Kidney (tissue), 14 donors: ENCODE data around the gene MACROD1. TPM values are rescaled to one million over a fixed set of nuclear protein-coding genes. Genes with fewer than 3 reads are reported as not detected.
A peak's percentile ranks its signal among the peaks of the same experiment; 100 is the strongest.

Experiments
- DNase-seq, 5 donors: peaks; one replicate each; pipeline ENCODE4 v3.0.0-alpha.2; 2013 to 2020
- FAIRE-seq: peaks from 2 replicates; lab custom pipeline; 2012; peaks lifted over from hg19 to GRCh38; lab: Jason Lieb, UNC
- H3K27ac ChIP-seq, 2 donors: one replicate each; pipeline ENCODE4 v1.7.0; 2013; ENCODE audit warnings: low read depth in 2 of 2, low read length in 2 of 2, inconsistent platforms in 1 of 2
- H3K27me3 ChIP-seq: one replicate; pipeline ENCODE4 v1.7.1; 2013; ENCODE audit warnings: low read length, inconsistent platforms; ENCODE audit not compliant: control insufficient read depth, insufficient read depth
- H3K36me3 ChIP-seq, 3 donors: one replicate each; pipeline versions ENCODE4 v1.7.0 to v1.7.1; 2013; ENCODE audit warnings: low read length in 3 of 3, control low read depth in 1 of 3, inconsistent platforms in 1 of 3; ENCODE audit not compliant: insufficient read depth in 3 of 3, control insufficient read depth in 2 of 3
- H3K4me1 ChIP-seq, 3 donors: one replicate each; pipeline versions ENCODE4 v1.7.0 to v1.7.1; 2013; ENCODE audit warnings: low read length in 3 of 3, inconsistent platforms in 1 of 3, low read depth in 1 of 3; ENCODE audit not compliant: control insufficient read depth in 2 of 3, insufficient read depth in 2 of 3
- H3K4me3 ChIP-seq, 3 donors: one replicate each; pipeline versions ENCODE4 v1.7.0 to v1.8.1; 2013; ENCODE audit warnings: low read length in 3 of 3, control low read depth in 1 of 3, inconsistent platforms in 1 of 3
- H3K9ac ChIP-seq, 3 donors: one replicate each; pipeline versions ENCODE4 v1.7.0 to v1.7.1; 2013; ENCODE audit warnings: low read length in 3 of 3, control low read depth in 1 of 3, inconsistent platforms in 1 of 3
- H3K9me3 ChIP-seq, 3 donors: one replicate each; pipeline versions ENCODE4 v1.7.0 to v1.7.1; 2013; ENCODE audit warnings: low read length in 3 of 3, control low read depth in 1 of 3, inconsistent platforms in 1 of 3; ENCODE audit not compliant: control insufficient read depth in 2 of 3, insufficient read depth in 1 of 3
- CTCF ChIP-seq: IDR thresholded peaks from 3 replicates; pipeline ENCODE4 v1.5.1; 2012; ENCODE audit warnings: mild to moderate bottlenecking, moderate library complexity, borderline replicate concordance; ENCODE audit not compliant: insufficient read depth; ENCODE audit errors: extremely low read depth
- intact Hi-C: fragments of 100-400 bp; cut with DNase I; formaldehyde crosslinking; loops from one replicate; pipeline ENCODE4 v1.11.1; 2022
- polyA plus RNA-seq: library from polyadenylated mRNA; stranded (reverse); fragments of 350-450 nt; fragmentation: Illumina TruSeq; extraction: RNeasy Lipid Tissue Mini Kit (QIAGEN cat#74804); gene quantifications from one replicate; pipeline ENCODE4 v1.2.3, GENCODE V29; 2014; ENCODE audit warnings: low read depth, low replicate concordance; ENCODE audit not compliant: insufficient read depth
- total RNA-seq: library from RNA; stranded (reverse); fragmentation: NEBNext Ultra II Directional; extraction: Animal tissue kit (Norgen Biotek cat#: 25700); gene quantifications from one replicate; pipeline ENCODE4 v1.2.1, GENCODE V29; 2021
- donor health status: control.
- donor health status: control.
- donor health status: control.
- donor health status: control.
- donor health status: control.
- donor health status: DM: yes; HTN: yes; CAD: no.
- donor health status: Normal renal cell carcinoma (clear cell type).

The MACROD1 gene
- total and polyA plus RNA-seq, 2 donors from 2014 or later, result 27.8 to 176 TPM

- peak overlapping the region in 1 of 2 donors; percentile 23 for H3K27ac ChIP-seq
- DNase-seq, result no peak
- peak overlapping the region in 1 of 3 donors; percentile 26 for H3K9ac ChIP-seq
- no peaks in the 10 kb centered on the region for H3K27me3 ChIP-seq
- peaks cover 0 to 28% (median 18%) of the 10 kb centered on the region in 3 donors for H3K4me1 ChIP-seq
- TF ChIP-seq CTCF, result no peak
- intact Hi-C loops, result no loop called here
- H3K4me3 ChIP-seq, result no peak overlapping the region
- no peaks in the 10 kb centered on the region for H3K36me3 ChIP-seq
- no peak for FAIRE-seq
- H3K9me3 ChIP-seq, result no peaks in the 10 kb centered on the region
Observed at GRCh38 chr11:64138398-64138797, 27.5 kb downstream of the MACROD1 start.

GRCh38 chr11:64136765-64137441 lies 29.0 kb downstream of the MACROD1 start:
- Histone ChIP-seq H3K9ac (no peak overlapping the region), H3K9me3 (no peaks in the 10 kb centered on the region), H3K27ac (no peak overlapping the region), H3K36me3 (no peaks in the 10 kb centered on the region), H3K27me3 (no peaks in the 10 kb centered on the region), H3K4me1 (peaks cover 0 to 26% (median 18%) of the 10 kb centered on the region in 3 donors), H3K4me3 (no peak overlapping the region)
- intact Hi-C loops, result no loop called here
- FAIRE-seq (no peak), DNase-seq (no peak)
- TF ChIP-seq CTCF, result no peak

GRCh38 chr11:64135711-64136110 lies 30.2 kb downstream of the MACROD1 start:
- Histone ChIP-seq H3K4me3 (no peak overlapping the region), H3K36me3 (no peaks in the 10 kb centered on the region), H3K27me3 (no peaks in the 10 kb centered on the region), H3K9ac (no peak overlapping the region), H3K4me1 (peaks cover 0 to 20% (median 16%) of the 10 kb centered on the region in 3 donors), H3K9me3 (no peaks in the 10 kb centered on the region), H3K27ac (no peak overlapping the region)
- FAIRE-seq (no peak), DNase-seq (no peak)
- no peak for TF ChIP-seq CTCF
- intact Hi-C loops, result no loop called here
